ENCODE results near the gene BOLA1.

DNA sequence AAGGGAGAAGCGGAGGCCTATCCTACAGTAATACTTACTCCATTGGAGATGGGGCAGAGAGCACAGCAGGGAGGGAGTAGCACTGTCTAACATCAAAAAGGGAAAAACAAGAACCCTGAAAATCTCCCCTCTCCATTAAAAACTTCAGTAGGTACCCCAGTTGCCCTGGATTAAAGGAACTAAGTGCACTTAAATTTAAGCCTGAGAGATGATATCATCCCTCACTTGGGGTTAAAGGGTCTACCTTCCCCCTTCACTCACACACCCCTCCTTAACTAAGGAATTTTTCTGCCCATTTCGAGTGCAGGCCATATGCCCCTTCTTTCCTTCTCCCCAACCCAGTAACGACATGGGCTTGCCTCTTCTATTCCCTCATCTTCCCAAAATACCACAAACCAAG lies 41.1 kb downstream of the BOLA1 start:
- TF ChIP-seq GATA3 (IDR thresholded peaks at IDR 0.05; ENCODE audit: low read depth, low read length) (no peak), GATA2 (IDR thresholded peaks at IDR 0.05; ENCODE audit: low read depth, low read length) (no peak)

Measured in SH-SY5Y (cell line).